Dermis blood vessel endothelial cell (primary cell): Measurements from ENCODE around the gene BAZ2A. TPM values are rescaled to one million over a fixed set of nuclear protein-coding genes. Genes with fewer than 3 reads are reported as not detected.
"Not testable (repeated sequence)": the region's sequence is repeated elsewhere in the genome, so short reads cannot be mapped to it uniquely, and the experiment has no call there.

Experiments
- DNase-seq: peaks from one replicate; pipeline ENCODE4 v3.0.0; 2010
- total RNA-seq: library from RNA; depleted of rRNA; stranded (reverse); fragments of >200 nt; gene quantifications from 2 replicates; pipeline ENCODE4 v1.2.3, GENCODE V29; 2014

BAZ2A gene
- total RNA-seq, 1 donor from 2014 or later: 23.5 TPM

GRCh38 chr12:56593909-56594621, 36.1 kb downstream of the BAZ2A start:
- peak; percentile 84 for DNase-seq

DNA sequence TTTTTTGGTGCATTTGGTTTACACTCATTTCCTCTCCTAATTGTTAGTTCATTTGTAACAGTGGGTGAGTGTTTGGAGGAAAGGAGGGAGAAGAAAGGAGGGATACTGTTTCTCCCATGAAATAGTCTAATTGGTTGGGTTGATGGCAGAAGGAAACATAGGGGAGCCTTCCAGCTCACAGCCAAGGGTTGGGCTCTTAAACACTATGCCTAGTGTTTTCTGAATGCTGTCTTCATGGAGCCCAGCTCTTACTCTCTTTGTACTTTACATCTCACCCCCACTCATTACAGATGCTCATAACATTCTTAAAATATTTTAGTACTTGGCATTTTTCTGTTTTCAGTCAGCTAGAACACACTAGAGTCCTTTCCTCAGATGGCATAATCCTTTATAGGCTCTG, 38.2 kb downstream of the BAZ2A start:
- no peak for DNase-seq

GRCh38 chr12:56591126-56591525, 39.0 kb downstream of the BAZ2A start:
- no peak for DNase-seq

DNA sequence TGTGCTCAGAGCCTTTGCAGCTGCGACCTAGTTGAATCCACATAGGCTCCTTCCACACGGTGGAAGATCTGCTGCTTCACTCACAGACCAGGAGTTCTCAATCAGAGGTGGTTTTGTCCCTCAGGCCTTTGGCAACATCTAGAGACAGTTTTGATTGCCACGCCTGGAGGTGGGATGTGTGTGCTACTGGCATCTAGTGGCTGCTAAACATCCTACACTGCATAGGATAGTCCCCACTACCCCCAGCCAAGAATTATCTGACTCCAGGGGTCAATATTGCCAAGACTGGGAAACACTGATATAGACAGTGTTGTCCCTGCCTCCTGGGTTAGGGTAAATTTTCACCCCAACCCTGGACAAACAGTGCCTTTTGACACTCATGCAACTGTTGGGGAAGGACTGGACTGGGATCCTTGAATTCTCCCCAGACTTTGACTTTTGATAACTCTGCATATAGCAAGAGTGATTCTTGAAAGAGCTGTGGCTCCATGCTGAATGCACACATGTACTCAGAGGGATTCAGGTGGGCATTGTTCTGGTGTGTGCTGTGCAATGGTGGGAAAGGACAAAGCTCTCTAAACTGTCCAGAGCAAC, 39.8 kb downstream of the BAZ2A start:
- peak; percentile 62 for DNase-seq

DNA sequence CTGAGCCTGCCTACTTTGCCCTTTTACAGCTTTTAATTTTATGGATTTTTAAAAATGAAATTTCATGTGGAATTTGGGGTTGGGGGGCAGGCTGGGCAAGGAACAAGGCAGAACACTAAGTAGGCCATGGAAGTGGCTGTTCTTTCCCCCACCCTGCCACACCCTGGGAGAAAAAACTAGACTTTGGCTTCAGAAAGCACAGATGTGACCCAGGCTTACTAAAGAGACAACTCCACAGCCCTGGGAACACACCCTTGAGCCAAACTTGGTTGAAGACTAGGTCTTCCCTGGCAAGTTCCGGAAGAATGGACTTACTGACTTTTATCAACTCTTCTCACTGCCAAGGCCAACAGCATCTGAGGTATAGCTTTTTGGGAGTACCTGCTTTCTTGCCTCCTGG, 40.3 kb downstream of the BAZ2A start:
- no peak for DNase-seq

DNA sequence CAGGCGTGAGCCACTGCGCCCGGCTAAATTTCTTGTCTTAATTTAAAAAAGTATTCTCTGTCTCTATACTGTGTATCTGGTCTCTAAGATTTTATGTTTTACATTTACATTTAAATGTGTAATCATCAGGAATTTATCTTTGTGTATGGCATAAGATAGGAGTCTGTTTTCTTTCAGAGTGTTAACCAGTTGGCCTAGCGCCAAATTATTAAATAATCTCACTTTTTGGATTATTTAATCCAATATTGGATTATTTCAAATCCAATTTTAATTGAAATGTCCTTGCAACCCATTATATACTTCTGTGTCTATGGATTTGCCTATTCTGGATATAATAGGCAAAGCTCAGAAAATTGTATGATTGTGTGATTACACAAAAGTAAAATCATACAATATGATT, 45.0 kb downstream of the BAZ2A start:
- no peak for DNase-seq

DNA sequence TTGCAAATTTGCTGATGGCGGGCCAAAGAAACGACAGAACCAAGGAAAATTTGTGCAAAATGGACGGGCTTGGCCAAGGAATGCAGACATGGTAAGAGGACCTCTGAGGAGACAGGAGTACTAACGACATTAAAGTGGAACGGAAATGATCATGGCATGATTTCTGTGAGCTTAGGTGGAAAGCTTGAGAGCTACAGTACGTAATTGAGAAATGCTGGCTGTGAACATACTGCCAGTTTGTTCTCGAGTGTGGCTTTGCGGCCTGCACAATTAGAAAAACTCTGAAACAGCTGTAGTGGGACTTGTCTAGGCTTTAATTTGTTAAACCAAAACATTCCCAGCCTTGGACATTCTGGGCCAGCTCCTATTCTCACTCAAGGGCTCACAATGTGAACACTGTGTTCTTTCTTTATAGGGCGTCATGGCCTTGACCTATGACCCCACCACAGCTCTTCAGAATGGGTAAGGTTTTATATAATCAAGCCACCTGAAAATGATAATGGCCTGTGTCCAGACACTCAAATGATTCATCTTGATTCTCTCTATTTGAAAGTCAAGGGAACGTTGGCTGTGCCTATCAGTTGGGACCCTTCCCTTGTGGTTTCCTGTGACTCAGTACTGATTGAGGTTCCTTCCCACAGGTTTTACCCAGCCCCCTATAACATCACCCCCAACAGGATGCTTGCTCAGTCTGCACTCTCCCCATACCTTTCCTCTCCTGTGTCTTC, 48.5 kb downstream of the BAZ2A start:
- peak; percentile 84 for DNase-seq

- DNase-seq: no peak
Measured at GRCh38 chr12:56578983-56579546, 51.1 kb downstream of the BAZ2A start.

- not testable (repeated sequence) for DNase-seq
Measured at GRCh38 chr12:56577248-56577647, 52.9 kb downstream of the BAZ2A start.

DNA sequence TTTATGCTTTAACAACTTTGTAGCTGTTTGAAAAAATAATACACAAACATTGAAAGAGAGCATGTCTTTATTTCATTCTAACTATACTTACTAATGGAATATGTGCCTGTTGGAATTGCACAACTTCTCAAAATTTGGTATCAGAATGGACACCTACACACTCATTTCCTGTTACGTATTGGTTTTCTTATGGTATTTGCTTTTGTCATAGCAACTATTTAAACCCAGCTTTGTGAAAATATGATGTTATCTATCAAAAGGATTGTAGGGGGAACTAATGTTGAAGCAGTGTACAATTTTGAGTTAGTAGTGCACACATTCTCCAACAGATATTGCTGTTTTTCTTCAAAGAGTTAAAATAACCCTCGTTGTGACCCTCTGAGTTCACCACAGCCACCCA, 55.9 kb downstream of the BAZ2A start:
- peak; percentile 49 for DNase-seq

DNA sequence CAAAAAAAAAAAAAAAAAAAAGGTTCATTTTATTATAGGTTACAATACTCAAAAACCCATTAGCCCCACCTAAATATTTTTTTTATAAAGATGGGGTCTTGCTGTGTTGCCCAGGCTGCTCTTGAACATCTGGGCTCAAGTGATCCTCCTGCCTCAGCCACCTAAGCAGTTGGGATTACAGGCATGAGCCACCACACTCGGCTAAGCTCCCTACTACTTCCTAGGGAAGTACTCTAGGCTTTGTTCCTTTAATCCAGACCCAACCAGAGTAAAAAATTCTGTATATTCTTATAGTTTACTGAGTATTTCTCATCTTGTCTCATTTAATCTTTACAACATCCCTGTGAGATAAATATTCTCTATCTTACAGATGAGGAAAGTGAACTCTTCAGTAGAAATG, 57.8 kb downstream of the BAZ2A start:
- DNase-seq: no peak

DNA sequence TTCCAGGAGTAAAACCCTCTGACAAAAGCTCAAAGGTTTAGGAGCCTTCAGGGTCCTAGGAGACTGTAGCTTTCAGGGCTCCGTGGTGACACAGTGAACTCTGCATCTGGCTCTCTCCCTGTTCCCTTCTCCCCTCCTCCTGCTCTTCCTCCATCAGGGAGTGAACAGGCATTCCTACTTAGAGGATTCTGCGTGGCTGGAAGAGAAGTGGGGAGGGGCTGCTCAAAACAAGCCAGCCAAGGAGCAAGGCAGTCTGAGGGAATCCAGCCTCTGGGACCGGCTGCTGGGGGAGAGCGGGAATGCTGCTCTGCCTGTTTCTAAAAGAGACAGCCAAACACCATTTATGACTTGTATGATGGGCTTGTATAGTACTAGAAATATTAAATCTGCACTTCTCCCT, 59.0 kb downstream of the BAZ2A start:
- DNase-seq: no peak

DNA sequence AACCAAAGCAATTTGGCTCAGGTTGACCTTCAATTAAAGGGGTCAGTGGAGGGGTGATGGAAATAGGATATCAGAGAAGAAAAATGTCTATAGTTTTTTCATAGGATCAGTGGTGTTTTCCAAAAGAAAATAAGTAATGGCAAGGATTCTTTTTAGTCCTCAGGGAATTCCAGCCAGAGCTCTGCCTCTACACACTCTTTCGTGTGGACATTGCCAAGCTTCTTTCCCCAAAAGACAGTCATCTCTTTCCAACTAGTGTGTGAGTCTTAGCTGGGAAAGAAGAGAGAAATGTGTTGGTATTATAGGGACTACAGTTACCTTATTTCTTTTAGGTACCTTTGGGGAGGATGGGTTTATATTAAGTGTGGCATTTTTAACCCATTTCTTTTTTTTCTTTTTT, 62.0 kb downstream of the BAZ2A start:
- DNase-seq: no peak

GRCh38 chr12:56565510-56566101, 64.5 kb downstream of the BAZ2A start:
- peak; percentile 98 for DNase-seq

DNA sequence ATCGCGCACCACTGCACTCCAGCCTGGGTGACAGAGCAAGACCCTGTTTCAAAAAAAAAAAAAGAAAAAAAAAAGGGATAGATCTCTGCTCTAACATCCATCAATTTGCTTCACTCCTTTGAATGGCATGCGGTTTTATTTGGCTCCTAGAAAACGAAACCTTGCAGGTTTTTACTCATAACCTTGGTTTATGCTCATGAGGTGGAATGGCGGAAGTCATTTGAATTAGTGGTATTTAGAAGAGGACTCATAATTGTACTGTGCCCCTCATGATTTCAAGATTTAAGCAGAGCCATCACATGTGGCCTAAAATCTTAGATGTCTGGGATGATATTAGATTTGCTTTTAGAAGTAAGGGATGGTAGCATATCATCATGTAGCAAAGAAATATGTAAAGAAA, 79.1 kb downstream of the BAZ2A start:
- no peak for DNase-seq

DNA sequence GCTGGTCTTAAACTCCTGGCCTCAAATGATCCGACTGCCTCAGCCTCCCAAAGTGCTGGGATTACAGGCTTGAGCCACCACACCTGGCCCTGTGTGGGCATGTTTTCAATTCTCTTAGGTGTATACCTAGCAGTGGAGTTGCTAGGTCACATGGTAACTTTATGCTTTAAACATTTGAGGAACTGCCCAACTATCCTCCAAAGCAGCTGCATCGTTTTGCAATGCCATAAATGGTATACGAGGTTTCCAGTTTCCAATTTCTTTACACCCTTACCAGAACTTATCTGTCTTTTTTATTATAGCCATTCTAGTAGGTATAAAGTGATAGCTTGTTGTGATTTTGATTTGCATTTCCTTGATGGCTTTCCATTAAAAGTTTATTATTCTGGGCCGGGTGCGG, 83.4 kb downstream of the BAZ2A start:
- no peak for DNase-seq

Other genes starting within 250 kb of the BAZ2A start
- gene TIMELESS, start 180.9 kb downstream of the BAZ2A start, total RNA-seq: 8.8 and 24.7 TPM in 2 replicates
- not detected in 2 replicates for gene MIP, start 175.7 kb downstream of the BAZ2A start, total RNA-seq
- 1.6 and 2.4 TPM in 2 replicates for gene SPRYD4, start 161.7 kb downstream of the BAZ2A start, total RNA-seq
- 0.28 and 0.51 TPM in 2 replicates for gene GLS2, start 142.2 kb downstream of the BAZ2A start, total RNA-seq
- gene RBMS2, start 108.5 kb downstream of the BAZ2A start, total RNA-seq: 37.9 and 76.6 TPM in 2 replicates
- 402 and 579 TPM in 2 replicates for gene ATP5F1B, start 15.7 kb upstream of the BAZ2A start, total RNA-seq
- 54.1 and 116 TPM in 2 replicates for gene PTGES3, start 58.0 kb upstream of the BAZ2A start, total RNA-seq
- 1,174 and 1,321 TPM in 2 replicates for gene NACA, start 95.0 kb upstream of the BAZ2A start, total RNA-seq
- 7.7 and 12.4 TPM in 2 replicates for gene PRIM1, start 122.0 kb upstream of the BAZ2A start, total RNA-seq
- 0.51 TPM in 1 of 2 replicates, not detected in the other for gene HSD17B6, start 133.0 kb upstream of the BAZ2A start, total RNA-seq